IMR-90 (cell line): ENCODE data around the gene PRXL2B. TPM values are rescaled to one million over a fixed set of nuclear protein-coding genes. Genes with fewer than 3 reads are reported as not detected.
A peak's percentile ranks its signal among the peaks of the same experiment; 100 is the strongest.

Experiments used
- ATAC-seq: fragments of 200-7000 bp; cut with Tn5 transposase; 2 replicates; pipeline ENCODE4 v1.9.1; 2020; ENCODE audit warnings: low read depth, mild to moderate bottlenecking, moderate library complexity
- Bru-seq: library from RNA; stranded (reverse); fragments of 400-500 nt; gene quantifications from one replicate; lab custom pipeline; 2021; lab: Mats Ljungman, UMichigan
- BruChase-seq, 2 experiments: library from RNA; stranded (reverse); fragments of 400-500 nt; gene quantifications; one replicate each; lab custom pipeline; 2021; lab: Mats Ljungman, UMichigan
- BruUV-seq: library from RNA; stranded (reverse); fragments of 400-500 nt; replicated peaks from 2 replicates; lab custom pipeline; 2021; lab: Mats Ljungman, UMichigan
- CTCF ChIA-PET: fragments of 300-600 bp; formaldehyde crosslinking; extraction: SDS; loops from one replicate; lab custom pipeline; 2021; ENCODE audit warnings: antibody characterized with exemption; lab: Yijun Ruan, JAX
- POLR2A ChIA-PET: fragments of 300-600 bp; sonication (Branson Sonifier 250); formaldehyde crosslinking; loops from one replicate; lab custom pipeline; 2022; ENCODE audit warnings: antibody characterized with exemption; ENCODE audit not compliant: unreplicated experiment; lab: Charles Lee
- DNase-seq: peaks from one replicate; pipeline ENCODE4 v3.0.0; 2013
- H2AFZ ChIP-seq: replicated peaks from 2 replicates; pipeline ENCODE3; 2013; ENCODE audit warnings: low read length, mild to moderate bottlenecking; ENCODE audit not compliant: poor library complexity
- H2AK5ac ChIP-seq: 2 replicates; pipeline ENCODE4 v1.6.1; 2013; ENCODE audit warnings: low read depth, low read length, inconsistent platforms
- H2AK9ac ChIP-seq: replicated peaks from 2 replicates; pipeline ENCODE3; 2013; ENCODE audit warnings: mild to moderate bottlenecking, low read depth, low read length, moderate library complexity; ENCODE audit not compliant: poor library complexity
- H2BK120ac ChIP-seq: 2 replicates; pipeline ENCODE4 v1.6.1; 2013; ENCODE audit warnings: low read depth, low read length, inconsistent platforms
- H2BK15ac ChIP-seq: 3 replicates; pipeline ENCODE4 v1.6.1; 2013; ENCODE audit warnings: low read depth, low read length, inconsistent platforms
- H2BK20ac ChIP-seq: 2 replicates; pipeline ENCODE4 v1.6.1; 2013; ENCODE audit warnings: low read depth, mild to moderate bottlenecking, inconsistent platforms, low read length, moderate library complexity
- H2BK5ac ChIP-seq: 2 replicates; pipeline ENCODE4 v1.6.1; 2013; ENCODE audit warnings: mild to moderate bottlenecking, low read depth, low read length, inconsistent platforms; ENCODE audit not compliant: poor library complexity, severe bottlenecking
- H3K14ac ChIP-seq: replicated peaks from 2 replicates; pipeline ENCODE4 v1.6.1; 2013; ENCODE audit warnings: low read depth, low read length, inconsistent platforms
- H3K18ac ChIP-seq: 2 replicates; pipeline ENCODE4 v1.6.1; 2013; ENCODE audit warnings: low read depth, low read length, control low read depth
- H3K23ac ChIP-seq: 2 replicates; pipeline ENCODE4 v1.6.1; 2013; ENCODE audit warnings: low read depth, low read length, inconsistent platforms
- H3K27ac ChIP-seq: 2 replicates; pipeline ENCODE4 v1.5.1; 2013; ENCODE audit warnings: mild to moderate bottlenecking, control low read depth, low read length; ENCODE audit not compliant: insufficient read depth
- H3K27me3 ChIP-seq: 2 replicates; pipeline ENCODE4 v1.6.1; 2013; ENCODE audit warnings: low read length; ENCODE audit not compliant: control insufficient read depth, insufficient read depth
- H3K36me3 ChIP-seq: 2 replicates; pipeline ENCODE4 v1.6.1; 2013; ENCODE audit warnings: low read length, mixed read lengths; ENCODE audit not compliant: control insufficient read depth, insufficient read depth
- H3K4ac ChIP-seq: 2 replicates; pipeline ENCODE4 v1.6.1; 2013; ENCODE audit warnings: low read depth, low read length, inconsistent platforms
- H3K4me1 ChIP-seq: 2 replicates; pipeline ENCODE4 v1.6.1; 2013; ENCODE audit warnings: low read length, mixed read lengths; ENCODE audit not compliant: control insufficient read depth, insufficient read depth
- H3K4me2 ChIP-seq: 2 replicates; pipeline ENCODE4 v1.6.1; 2013; ENCODE audit warnings: low read depth, mild to moderate bottlenecking, control low read depth, low read length, moderate library complexity
- H3K4me3 ChIP-seq: 2 replicates; pipeline ENCODE4 v1.5.1; 2013; ENCODE audit warnings: low read depth, mild to moderate bottlenecking, control low read depth, low read length, moderate library complexity; ENCODE audit not compliant: insufficient read depth
- H3K56ac ChIP-seq: 2 replicates; pipeline ENCODE4 v1.6.1; 2013; ENCODE audit warnings: low read length, inconsistent platforms; ENCODE audit not compliant: insufficient read depth; ENCODE audit errors: extremely low read depth
- H3K79me1 ChIP-seq, 2 experiments: 2 replicates each; pipeline ENCODE4 v1.6.1; 2013; ENCODE audit warnings: low read length in 2 of 2, inconsistent platforms in 1 of 2, low read depth in 1 of 2
- H3K9ac ChIP-seq: 2 replicates; pipeline ENCODE4 v1.6.1; 2013; ENCODE audit warnings: low read depth, low read length, control low read depth
- H3K9me1 ChIP-seq: 2 replicates; pipeline ENCODE4 v1.6.1; 2013; ENCODE audit warnings: low read length, inconsistent platforms; ENCODE audit not compliant: insufficient read depth
- H3K9me3 ChIP-seq: 2 replicates; pipeline ENCODE4 v1.6.1; 2013; ENCODE audit warnings: low read length; ENCODE audit not compliant: control insufficient read depth, insufficient read depth
- H4K20me1 ChIP-seq: 2 replicates; pipeline ENCODE4 v1.6.1; 2013; ENCODE audit warnings: low read length, inconsistent platforms; ENCODE audit not compliant: insufficient read depth
- H4K5ac ChIP-seq: 2 replicates; pipeline ENCODE4 v1.6.1; 2013; ENCODE audit warnings: mild to moderate bottlenecking, low read depth, low read length, control low read depth
- H4K8ac ChIP-seq, 2 experiments: 2 replicates each; pipeline ENCODE4 v1.6.1; 2013; ENCODE audit warnings: low read depth in 2 of 2, low read length in 2 of 2, control low read depth in 1 of 2, inconsistent platforms in 1 of 2
- H4K91ac ChIP-seq: 2 replicates; pipeline ENCODE4 v1.6.1; 2013; ENCODE audit warnings: low read depth, low read length, inconsistent platforms; ENCODE audit not compliant: insufficient read depth
- MAZ ChIP-seq: IDR thresholded peaks from 2 replicates; pipeline ENCODE4 v1.6.1; 2012; ENCODE audit warnings: low read depth, mild to moderate bottlenecking, low read length, improper control_type of control experiment, moderate library complexity, borderline replicate concordance
- MXI1 ChIP-seq: IDR thresholded peaks from 2 replicates; pipeline ENCODE4 v1.6.1; 2012; ENCODE audit warnings: low read depth, mild to moderate bottlenecking, low read length, moderate library complexity, borderline replicate concordance
- NFE2L2 ChIP-seq: fragments of 150-350 bp; IDR thresholded peaks from 2 replicates; pipeline ENCODE4 v1.6.1; 2016; ENCODE audit warnings: low read depth, mild to moderate bottlenecking, low read length
- RCOR1 ChIP-seq: IDR thresholded peaks from 2 replicates; pipeline ENCODE4 v1.6.1; 2012; ENCODE audit warnings: mild to moderate bottlenecking, low read length, improper control_type of control experiment; ENCODE audit not compliant: insufficient replicate concordance
- RFX5 ChIP-seq: IDR thresholded peaks from 2 replicates; pipeline ENCODE4 v1.8.0; 2012; ENCODE audit warnings: low read depth, mild to moderate bottlenecking, low read length, moderate library complexity
- WGBS, 2 experiments: methylation state at CpG; one replicate each; pipeline versions ENCODE4 v1.1.5 to v1.1.7; 2013; ENCODE audit warnings: missing lambda C conversion rate in 2 of 2; ENCODE audit not compliant: insufficient read length in 1 of 2; ENCODE audit errors: extremely low coverage in 2 of 2; 5-methylcytosine and 5-hydroxymethylcytosine counted together
- dilution Hi-C: fragments of 300-500 bp; cut with HindIII; formaldehyde crosslinking; loops from one replicate; pipeline ENCODE4 v1.14.3; 2018; ENCODE audit warnings: low sequenced_read_pairs; ENCODE audit not compliant: unreplicated experiment
- in situ Hi-C: fragments of 300-500 bp; cut with MboI; formaldehyde crosslinking; loops from 3 replicates; pipeline ENCODE4 v1.14.3; 2019; ENCODE audit warnings: low sequenced_read_pairs, inconsistent platforms, mixed read lengths
- intact Hi-C: fragments of 100-400 bp; cut with micrococcal nuclease; formaldehyde crosslinking; loops from 2 replicates; pipeline ENCODE4 v1.10.0; 2022
- long read RNA-seq: library from polyadenylated mRNA; unstranded; transcript quantifications from one replicate; pipeline ENCODE4 v2.0.0, GENCODE V29; 2021; ENCODE audit not compliant: unreplicated experiment
- polyA plus RNA-seq, 3 experiments: library from polyadenylated mRNA; depleted of rRNA; stranded (reverse); fragments of >200 nt; gene quantifications; 2 replicates each; pipeline ENCODE4 v1.2.3, GENCODE V29; 2012; ENCODE audit warnings: low replicate concordance in 1 of 3
- total RNA-seq: library from RNA; depleted of rRNA; stranded (reverse); fragments of >200 nt; gene quantifications from 2 replicates; pipeline ENCODE4 v1.2.3, GENCODE V29; 2012; rRNA removed

Gene PRXL2B, protein sequence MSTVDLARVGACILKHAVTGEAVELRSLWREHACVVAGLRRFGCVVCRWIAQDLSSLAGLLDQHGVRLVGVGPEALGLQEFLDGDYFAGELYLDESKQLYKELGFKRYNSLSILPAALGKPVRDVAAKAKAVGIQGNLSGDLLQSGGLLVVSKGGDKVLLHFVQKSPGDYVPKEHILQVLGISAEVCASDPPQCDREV
- total RNA-seq (8.1 and 10.9 TPM in 2 replicates), polyA plus RNA-seq (2012; rRNA removed) (22.3 and 23.0 TPM in 2 replicates), Bru-seq, nascent RNA (percentile 32 among the genes with signal in this experiment), BruChase-seq, experiment 1, labeled RNA remaining after a 6-hour chase (percentile 52 among the genes with signal in this experiment), BruChase-seq, experiment 2, labeled RNA remaining after a 2-hour chase (percentile 43 among the genes with signal in this experiment)
- 23.1 and 35.9 TPM in 2 replicates for polyA plus RNA-seq (2012; cell fraction: cytosol; rRNA removed)
- polyA plus RNA-seq (2012; cell fraction: nucleus; rRNA removed; ENCODE audit: low replicate concordance): 23.6 and 41.8 TPM in 2 replicates
- long read RNA-seq, transcript PRXL2B-204 (7 exons, 2,749 nt): major isoform, 5 of 24 reads
- long read RNA-seq, partial matches to known transcripts: 3 of 24 reads
- long read RNA-seq, other reads (novel, unspliced or antisense): 11 of 24 reads

DNA sequence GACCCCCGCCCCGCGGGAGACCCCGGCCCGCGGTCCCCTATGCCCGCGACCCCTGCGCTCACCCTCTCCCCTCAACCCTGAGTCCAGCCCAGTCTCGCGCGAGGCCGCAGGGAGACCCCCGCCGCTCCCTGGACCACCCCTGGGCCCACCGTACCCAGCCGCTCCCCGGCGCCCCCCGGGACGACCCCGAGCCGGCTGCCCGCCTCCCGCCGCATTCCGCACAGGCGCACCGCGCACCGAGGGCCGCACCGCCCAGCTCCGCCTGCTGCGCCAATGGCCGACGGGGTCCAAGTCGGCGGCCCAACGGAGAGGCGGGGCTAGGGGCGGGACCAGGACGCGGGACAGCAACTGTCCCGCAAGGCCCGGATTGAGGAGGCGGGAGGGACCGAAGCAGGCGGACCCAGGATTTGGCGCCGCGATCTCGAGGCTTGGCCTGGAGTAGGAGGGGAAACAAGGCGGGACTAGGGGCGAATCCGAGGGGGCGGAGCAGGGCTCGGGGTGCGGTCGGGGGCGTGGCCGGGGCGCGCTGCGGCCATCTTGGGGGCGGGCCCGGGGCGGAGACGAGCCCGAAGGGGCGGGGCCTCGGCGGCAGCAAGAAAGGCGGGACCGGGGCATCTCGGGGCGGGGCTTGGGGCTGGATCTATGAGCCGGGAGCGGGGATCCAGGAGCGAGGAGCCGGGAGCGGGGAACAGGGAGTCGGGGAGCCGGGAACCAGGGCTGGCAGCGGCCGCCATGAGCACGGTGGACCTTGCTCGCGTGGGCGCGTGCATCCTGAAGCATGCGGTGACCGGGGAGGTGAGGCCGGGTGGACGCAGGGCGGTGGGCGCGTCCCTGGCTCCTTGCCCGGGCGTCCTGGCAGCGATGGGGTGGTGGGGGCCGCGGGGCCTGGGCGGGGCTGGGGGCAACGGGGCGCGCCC lies at the start of gene PRXL2B:
Gene PRXL2B, plus strand, starts transcription at position 624 of the 917 bp plus-strand sequence. Its CDS starts 109 bp downstream, at position 733.
- Histone ChIP-seq H4K5ac (peak within 1 kb of the TSS; percentile 40), H3K18ac (peak within 1 kb of the TSS; percentile 58; the same call in 1 of the 2 replicates), H3K27ac (peak within 1 kb of the TSS; percentile 88), H2BK5ac (peak within 1 kb of the TSS; percentile 81), H2BK15ac (no peak within 1 kb of the TSS), H3K27me3 (no peaks in the 10 kb centered on the region), H2BK120ac (peak within 1 kb of the TSS; percentile 54), H2AK5ac (peak within 1 kb of the TSS; percentile 61), H3K4me1 (peaks cover 14% of the 10 kb centered on the region), H2BK20ac (no peak within 1 kb of the TSS), H3K36me3 (peaks cover 2% of the 10 kb centered on the region; the same call in 1 of the 2 replicates), H3K56ac (peak within 1 kb of the TSS; percentile 61; the same call in 1 of the 2 replicates), H4K8ac (peak within 1 kb of the TSS; percentile 88 to 97), H3K4ac (peak within 1 kb of the TSS; percentile 94), H4K20me1 (no peaks in the 10 kb centered on the region; the same call in 1 of the 2 replicates), H3K9ac (peak within 1 kb of the TSS; percentile 88), H3K4me3 (peak within 1 kb of the TSS; percentile 95), H2AFZ (peak within 1 kb of the TSS; percentile 100), H4K91ac (peak within 1 kb of the TSS; percentile 72; the same call in 1 of the 2 replicates), H3K14ac (peak within 1 kb of the TSS; percentile 92), H3K4me2 (peak within 1 kb of the TSS; percentile 87), H3K9me3 (no peaks in the 10 kb centered on the region), H3K79me1 (peaks cover 0 to 26% of the 10 kb centered on the region in 2 experiments; a peak in 2 of 4 replicates), H3K9me1 (peaks cover 5% of the 10 kb centered on the region), H2AK9ac (peak within 1 kb of the TSS; percentile 97), H3K23ac (peak within 1 kb of the TSS; percentile 81; the same call in 1 of the 2 replicates)
- TF ChIP-seq RCOR1 (no peak), RFX5 (no peak), MAZ (peak; percentile 57; the same call in 1 of the 2 replicates), MXI1 (peak; percentile 52; the same call in 1 of the 2 replicates), NFE2L2 (no peak)
- BruUV-seq: no TSS peak
- in situ Hi-C loops (no loop called here), intact Hi-C loops (loop anchor here (1.0 to 2.0 kb wide), 3 partner anchors 25 to 726 kb away; no protein-coding TSS in a partner anchor), dilution Hi-C loops (no loop called here)
- ATAC-seq (peak; percentile 90), DNase-seq (peak; percentile 98)
- POLR2A ChIA-PET: no interaction called here
- CTCF ChIA-PET: interaction anchor here (1.1 kb wide), 1 partner anchor 25 kb away, joined by 4 read pairs; no protein-coding TSS in a partner anchor
- WGBS, 2 experiments: 1% methylated on average over 22 of the region's 107 CpGs; no CpG with 5 or more reads in 1 of the 2 experiments
